Cardiac muscle cell (in vitro differentiated cells and primary cell): Measurements from ENCODE around the gene LRRC49. TPM values are rescaled to one million over a fixed set of nuclear protein-coding genes. Genes with fewer than 3 reads are reported as not detected.
A peak's percentile ranks its signal among the peaks of the same experiment; 100 is the strongest.

Experiments
- DNase-seq, 2 donors: peaks; one replicate each; pipeline versions ENCODE4 v3.0.0 to v3.0.0-alpha.2; 2010 to 2017; ENCODE audit warnings: low read depth in 1 of 2, low spot score in 1 of 2
- H3K27ac ChIP-seq: fragments of 200-600 bp; sonication (generic); 2 replicates; pipeline ENCODE4 v1.5.1; 2016
- H3K27me3 ChIP-seq: fragments of 200-600 bp; sonication (generic); 2 replicates; pipeline ENCODE4 v1.6.0; 2016; ENCODE audit warnings: control low read depth
- H3K36me3 ChIP-seq: fragments of 200-600 bp; sonication (generic); 2 replicates; pipeline ENCODE4 v1.5.1; 2016; ENCODE audit warnings: control low read depth
- H3K4me1 ChIP-seq: fragments of 200-600 bp; sonication (generic); 2 replicates; pipeline ENCODE4 v1.8.1; 2017; ENCODE audit warnings: low read depth, mild to moderate bottlenecking, mixed run types
- H3K4me3 ChIP-seq: fragments of 200-600 bp; sonication (generic); 2 replicates; pipeline ENCODE4 v1.5.1; 2016; ENCODE audit warnings: mild to moderate bottlenecking
- H3K9me3 ChIP-seq: fragments of 200-600 bp; sonication (generic); 2 replicates; pipeline ENCODE4 v1.5.1; 2017; ENCODE audit warnings: low read depth, mild to moderate bottlenecking, control low read depth
- CTCF ChIP-seq: IDR thresholded peaks from 2 replicates; pipeline ENCODE4 v1.5.1; 2012; ENCODE audit warnings: low read depth, mild to moderate bottlenecking, low read length
- polyA plus RNA-seq: library from polyadenylated mRNA; unstranded; fragments of >200 nt; fragmentation: Nextera tagmentation; extraction: Ambion mirVana; gene quantifications from 2 replicates; pipeline ENCODE4 v1.2.1, GENCODE V29; 2016
- total RNA-seq: library from RNA; depleted of rRNA; stranded (reverse); fragments of >200 nt; gene quantifications from 2 replicates; pipeline ENCODE4 v1.2.3, GENCODE V29; 2016

Gene LRRC49
- total and polyA plus RNA-seq, 2 experiments from 2014 or later: 11.6 to 12.5 TPM

GRCh38 chr15:71092056-71092600 is 199.5 kb downstream of the LRRC49 start:
- H3K27me3 ChIP-seq: no peaks in the 10 kb centered on the region
- H3K27ac ChIP-seq: no peak overlapping the region
- H3K4me3 ChIP-seq: no peak overlapping the region
- no peak for DNase-seq
- H3K36me3 ChIP-seq: no peaks in the 10 kb centered on the region
- no peaks in the 10 kb centered on the region for H3K9me3 ChIP-seq
- H3K4me1 ChIP-seq: no peaks in the 10 kb centered on the region
- TF ChIP-seq CTCF: no peak

- no peaks in the 10 kb centered on the region for H3K4me1 ChIP-seq
- no peaks in the 10 kb centered on the region for H3K9me3 ChIP-seq
- no peaks in the 10 kb centered on the region for H3K27me3 ChIP-seq
- H3K36me3 ChIP-seq: no peaks in the 10 kb centered on the region
- H3K4me3 ChIP-seq: no peak overlapping the region
- H3K27ac ChIP-seq: no peak overlapping the region
- peak in 1 of 2 donors; percentile 30 for DNase-seq
- TF ChIP-seq CTCF: no peak
Measured at GRCh38 chr15:71093054-71094024, 200.7 kb downstream of the LRRC49 start.

- no peaks in the 10 kb centered on the region for H3K27me3 ChIP-seq
- H3K9me3 ChIP-seq: no peaks in the 10 kb centered on the region
- no peak overlapping the region for H3K4me3 ChIP-seq
- H3K27ac ChIP-seq: no peak overlapping the region
- TF ChIP-seq CTCF: no peak
- H3K36me3 ChIP-seq: no peaks in the 10 kb centered on the region
- no peaks in the 10 kb centered on the region for H3K4me1 ChIP-seq
- DNase-seq: no peak
Measured at GRCh38 chr15:71094137-71094536, 201.5 kb downstream of the LRRC49 start.

GRCh38 chr15:71096676-71097075 is 204.1 kb downstream of the LRRC49 start:
- H3K4me3 ChIP-seq: no peak overlapping the region
- H3K27me3 ChIP-seq: no peaks in the 10 kb centered on the region
- TF ChIP-seq CTCF: no peak
- no peaks in the 10 kb centered on the region for H3K9me3 ChIP-seq
- no peaks in the 10 kb centered on the region for H3K4me1 ChIP-seq
- no peaks in the 10 kb centered on the region for H3K36me3 ChIP-seq
- DNase-seq: no peak
- no peak overlapping the region for H3K27ac ChIP-seq

DNA sequence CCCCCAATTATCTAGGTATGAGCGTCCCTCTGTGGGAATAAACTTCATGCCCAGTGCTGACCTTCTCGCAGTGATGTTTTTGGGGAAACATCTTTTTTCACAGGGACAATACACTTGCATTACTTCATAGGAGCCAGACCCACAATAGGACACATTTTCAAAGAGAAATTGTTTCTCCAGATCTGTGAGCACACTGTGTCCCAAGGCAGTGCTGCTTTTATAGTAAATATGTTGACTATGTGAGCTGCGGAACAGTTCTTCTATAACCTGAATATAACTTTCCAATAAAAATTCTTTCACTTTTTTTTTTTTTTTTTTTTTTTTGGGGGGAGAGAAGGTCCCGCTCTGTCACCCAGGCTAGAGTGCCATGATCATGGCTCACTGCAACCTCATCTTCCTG is 205.3 kb downstream of the LRRC49 start:
- H3K27ac ChIP-seq: no peak overlapping the region
- no peaks in the 10 kb centered on the region for H3K4me1 ChIP-seq
- no peak for TF ChIP-seq CTCF
- no peak for DNase-seq
- H3K4me3 ChIP-seq: no peak overlapping the region
- H3K9me3 ChIP-seq: no peaks in the 10 kb centered on the region
- no peaks in the 10 kb centered on the region for H3K36me3 ChIP-seq
- no peaks in the 10 kb centered on the region for H3K27me3 ChIP-seq
